ENCODE measurements around the gene ACAP2.
A peak's percentile ranks its signal among the peaks of the same experiment; 100 is the strongest.

Gene ACAP2

DNA sequence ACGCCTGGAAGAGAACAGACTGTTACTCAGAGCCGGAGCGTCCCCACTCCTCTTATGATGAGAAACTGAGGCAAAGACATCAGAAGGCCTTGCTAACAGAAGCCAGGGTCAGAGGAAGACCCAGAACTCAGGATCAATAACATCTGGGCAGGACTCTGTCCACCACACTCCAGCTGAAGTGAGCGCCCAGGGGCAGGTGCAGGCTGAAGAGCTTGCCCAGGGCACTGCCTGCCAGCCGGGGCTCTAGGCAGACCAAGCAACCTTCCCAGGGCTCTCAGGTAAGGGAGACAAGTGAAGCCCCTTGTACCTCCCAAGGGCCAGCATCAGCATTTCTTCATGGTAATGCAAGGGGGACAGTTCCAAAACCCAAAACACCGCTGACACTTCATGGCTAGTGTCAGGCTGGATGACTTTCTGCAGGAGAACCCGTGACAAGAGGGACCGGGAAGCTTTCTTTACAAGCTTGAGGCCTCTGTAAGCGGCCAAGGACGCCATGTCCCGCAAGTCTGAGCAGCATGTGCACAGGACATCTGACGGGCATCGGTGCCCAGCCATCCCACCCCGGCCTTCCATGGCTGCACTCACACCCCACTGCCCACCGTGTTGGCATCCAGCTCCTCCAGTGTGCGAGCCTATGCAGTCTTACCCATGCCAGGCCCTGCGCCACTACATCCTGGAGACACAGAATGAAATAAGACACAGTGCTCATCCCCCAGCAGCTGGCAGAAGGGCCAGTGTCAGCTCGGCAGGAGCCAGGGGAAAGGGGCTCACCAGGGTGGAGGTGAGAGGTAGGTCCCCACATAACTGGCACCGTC is 186.0 kb downstream of the ACAP2 start:
- Mint-ChIP-seq H3K9me3 (no peaks in the 10 kb centered on the region), H3K27ac (peak overlapping the region; percentile 30), H3K4me3 (no peak overlapping the region), H3K36me3 (no peaks in the 10 kb centered on the region), H3K4me1 (peaks cover 36% of the 10 kb centered on the region)
- no peak for ATAC-seq
- DNase-seq (ENCODE audit: low spot score in 2 of 2): peak; percentile 2 to 49

DNA sequence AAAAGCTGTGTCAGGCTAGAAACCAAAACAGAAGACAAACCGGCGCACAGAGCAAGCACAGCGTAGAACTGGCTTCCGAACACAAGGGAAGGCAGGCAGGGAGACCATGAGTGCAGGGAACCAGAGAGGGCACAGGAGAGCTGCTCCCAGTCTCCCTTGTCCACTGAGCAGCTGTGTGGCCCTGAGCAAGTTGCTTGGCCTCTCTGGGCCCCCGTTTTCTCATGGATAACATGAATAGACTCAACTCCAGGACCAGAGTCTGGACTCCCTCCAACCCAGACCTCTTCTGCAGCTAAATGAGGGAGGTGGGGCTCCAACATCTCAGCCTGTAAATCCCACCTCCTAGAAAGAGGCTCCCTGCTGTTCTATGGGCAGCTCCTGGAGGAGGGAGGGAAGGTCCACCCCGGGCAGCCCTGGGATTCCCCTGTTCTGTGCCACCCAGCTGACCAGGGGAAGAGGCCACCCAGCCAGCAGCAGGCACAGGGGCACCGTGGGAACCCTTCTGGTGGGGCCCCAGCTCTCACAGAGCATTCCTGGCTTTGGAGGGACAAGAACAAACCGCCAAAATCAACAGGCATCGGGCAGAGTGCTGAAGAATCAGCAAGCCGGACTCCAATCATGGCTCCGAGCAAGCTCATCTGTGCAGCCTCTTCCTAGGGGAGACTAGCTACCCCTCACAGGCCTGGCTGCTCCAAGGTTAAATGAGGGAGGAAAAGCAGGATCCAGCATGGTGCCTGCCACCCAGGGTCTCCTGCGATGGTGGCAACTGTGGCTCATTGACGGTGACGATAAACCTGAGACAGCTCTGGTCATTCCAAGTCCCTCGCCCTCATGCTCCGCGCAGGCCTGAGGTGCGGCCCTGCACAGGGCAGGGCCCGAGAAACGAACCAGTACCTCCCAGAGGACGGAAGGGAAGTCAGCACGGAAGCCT is 187.0 kb downstream of the ACAP2 start:
- Mint-ChIP-seq H3K36me3 (no peaks in the 10 kb centered on the region), H3K4me1 (peaks cover 38% of the 10 kb centered on the region), H3K27ac (no peak overlapping the region), H3K4me3 (no peak overlapping the region), H3K9me3 (no peaks in the 10 kb centered on the region)
- peak; percentile 1 to 46 for DNase-seq (ENCODE audit: low spot score in 2 of 2)
- no peak for ATAC-seq

DNA sequence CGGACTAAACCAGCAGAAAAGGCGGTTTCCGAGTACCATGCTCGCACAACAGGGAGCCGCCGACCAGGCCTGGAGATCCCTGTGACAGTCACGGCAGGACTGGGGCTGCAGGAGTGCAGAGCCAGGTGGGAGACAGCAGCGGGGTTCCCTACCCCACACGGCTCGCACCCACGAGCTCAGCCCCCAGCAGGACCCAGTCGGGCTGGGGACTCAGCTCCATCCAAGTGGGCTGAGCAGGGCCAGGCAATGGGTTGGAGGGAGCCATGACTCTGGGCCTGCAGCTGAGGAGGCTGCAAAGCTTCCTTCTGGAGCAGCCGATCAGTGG is 187.7 kb downstream of the ACAP2 start:
- Mint-ChIP-seq H3K4me3 (no peak overlapping the region), H3K9me3 (no peaks in the 10 kb centered on the region), H3K4me1 (peaks cover 41% of the 10 kb centered on the region), H3K27ac (no peak overlapping the region), H3K36me3 (no peaks in the 10 kb centered on the region)
- DNase-seq (ENCODE audit: low spot score in 2 of 2): peak in 1 of 2 donors; percentile 44
- no peak for ATAC-seq

- no peaks in the 10 kb centered on the region for H3K36me3 Mint-ChIP-seq
- peak in 1 of 2 donors; percentile 45 for DNase-seq (ENCODE audit: low spot score in 2 of 2)
- H3K4me1 Mint-ChIP-seq: peaks cover 45% of the 10 kb centered on the region
- no peak overlapping the region for H3K4me3 Mint-ChIP-seq
- no peaks in the 10 kb centered on the region for H3K9me3 Mint-ChIP-seq
- ATAC-seq: no peak
- no peak overlapping the region for H3K27ac Mint-ChIP-seq
Measured at GRCh38 chr3:195254454-195255175, 188.2 kb downstream of the ACAP2 start.

GRCh38 chr3:195253923-195254432 is 188.8 kb downstream of the ACAP2 start:
- Mint-ChIP-seq H3K27ac (no peak overlapping the region), H3K9me3 (no peaks in the 10 kb centered on the region), H3K4me1 (peaks cover 45% of the 10 kb centered on the region), H3K36me3 (no peaks in the 10 kb centered on the region), H3K4me3 (no peak overlapping the region)
- ATAC-seq (no peak), DNase-seq (ENCODE audit: low spot score in 2 of 2) (peak in 1 of 2 donors; percentile 45)

DNA sequence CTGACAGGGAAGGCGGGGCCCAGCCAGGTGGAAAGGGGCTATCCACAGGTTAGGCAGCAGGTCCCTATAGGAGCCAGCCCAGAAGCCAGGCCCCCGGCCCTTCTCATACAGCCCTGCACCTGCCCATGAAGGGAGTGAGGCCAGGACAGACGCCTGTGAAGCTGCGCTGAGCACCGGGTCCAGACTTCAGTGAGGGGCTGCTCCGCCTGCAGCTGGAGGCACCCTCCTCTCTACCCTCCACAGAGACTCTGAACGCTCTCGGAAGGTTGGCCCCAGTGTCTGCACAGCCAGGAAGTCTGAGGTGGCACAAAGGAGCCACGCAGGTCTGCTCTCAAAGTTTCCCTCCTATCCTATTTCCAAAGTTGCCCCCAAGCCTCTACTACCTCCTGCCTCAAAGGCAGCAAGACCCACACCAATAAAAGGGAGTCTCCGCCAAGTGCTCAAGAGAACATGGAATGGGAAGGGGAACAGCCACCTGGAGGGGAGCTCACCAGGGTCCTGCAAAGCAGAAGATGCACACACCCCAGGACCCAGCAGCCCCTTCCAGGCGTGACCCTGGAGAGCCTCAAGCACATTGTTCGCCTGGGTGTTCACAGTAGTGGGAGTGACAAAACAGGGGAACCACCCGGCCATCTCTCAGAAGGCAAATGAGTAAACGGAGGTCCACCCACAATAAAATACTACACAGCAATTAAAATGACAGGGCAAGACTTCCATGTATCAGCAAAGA is 191.3 kb downstream of the ACAP2 start:
- no peaks in the 10 kb centered on the region for H3K36me3 Mint-ChIP-seq
- no peak overlapping the region for H3K4me3 Mint-ChIP-seq
- no peaks in the 10 kb centered on the region for H3K9me3 Mint-ChIP-seq
- H3K27ac Mint-ChIP-seq: peak overlapping the region; percentile 15
- H3K4me1 Mint-ChIP-seq: peaks cover 33% of the 10 kb centered on the region
- ATAC-seq (peak; percentile 80), DNase-seq (ENCODE audit: low spot score in 2 of 2) (peak in 1 of 2 donors; percentile 54)

- Mint-ChIP-seq H3K4me1 (peaks cover 41% of the 10 kb centered on the region), H3K36me3 (no peaks in the 10 kb centered on the region), H3K27ac (no peak overlapping the region), H3K4me3 (no peak overlapping the region), H3K9me3 (no peaks in the 10 kb centered on the region)
- peak in 1 of 2 donors; percentile 49 for DNase-seq (ENCODE audit: low spot score in 2 of 2)
- ATAC-seq: no peak
Measured at GRCh38 chr3:195250473-195251251, 192.2 kb downstream of the ACAP2 start.

- Mint-ChIP-seq H3K4me1 (peaks cover 40% of the 10 kb centered on the region), H3K4me3 (no peak overlapping the region), H3K27ac (peak overlapping the region; percentile 52), H3K9me3 (no peaks in the 10 kb centered on the region), H3K36me3 (no peaks in the 10 kb centered on the region)
- DNase-seq (ENCODE audit: low spot score in 2 of 2) (peak in 1 of 2 donors; percentile 41), ATAC-seq (no peak)
Measured at GRCh38 chr3:195249858-195250464, 192.9 kb downstream of the ACAP2 start.

DNA sequence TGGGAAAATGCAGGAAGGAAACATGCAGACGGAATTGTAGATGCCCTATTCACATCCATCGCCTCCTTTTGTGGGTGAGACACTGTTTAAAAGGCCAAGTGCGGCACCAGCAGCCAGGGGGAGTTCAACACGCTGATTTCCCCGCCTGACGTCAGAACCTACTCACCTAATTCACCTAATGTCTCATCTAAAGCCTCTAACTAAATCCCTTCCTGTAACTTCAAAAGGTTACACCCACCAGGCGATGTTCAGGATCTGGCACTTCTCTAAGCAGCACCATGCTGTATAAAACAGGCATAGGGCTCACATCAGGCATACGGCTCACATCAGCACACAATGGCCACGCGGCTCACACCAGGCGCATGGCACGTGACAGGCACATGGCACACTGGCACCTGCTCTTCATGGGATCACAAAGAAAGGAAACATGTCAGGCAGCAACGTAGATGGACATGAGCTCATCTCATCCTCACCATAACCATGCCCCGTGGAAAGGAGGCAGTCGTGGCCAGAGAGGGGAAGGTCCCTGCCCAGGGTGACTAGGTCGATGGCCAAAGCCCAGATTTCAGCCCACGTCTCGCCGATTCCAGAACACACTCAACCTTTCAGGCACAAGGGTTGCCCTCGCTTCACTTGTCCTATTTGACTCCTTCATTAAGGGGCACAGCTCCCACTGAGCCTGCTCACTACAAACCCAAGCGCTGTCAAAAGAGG is 193.6 kb downstream of the ACAP2 start:
- peak overlapping the region; percentile 52 for H3K27ac Mint-ChIP-seq
- H3K36me3 Mint-ChIP-seq: no peaks in the 10 kb centered on the region
- peaks cover 33% of the 10 kb centered on the region for H3K4me1 Mint-ChIP-seq
- peak in 1 of 2 donors; percentile 42 for DNase-seq (ENCODE audit: low spot score in 2 of 2)
- no peaks in the 10 kb centered on the region for H3K9me3 Mint-ChIP-seq
- no peak overlapping the region for H3K4me3 Mint-ChIP-seq
- no peak for ATAC-seq

GRCh38 chr3:195248281-195248680 is 194.5 kb downstream of the ACAP2 start:
- DNase-seq (ENCODE audit: low spot score in 2 of 2) (no peak), ATAC-seq (no peak)
- Mint-ChIP-seq H3K36me3 (no peaks in the 10 kb centered on the region), H3K27ac (no peak overlapping the region), H3K9me3 (no peaks in the 10 kb centered on the region), H3K4me3 (no peak overlapping the region), H3K4me1 (peaks cover 33% of the 10 kb centered on the region)

GRCh38 chr3:195247863-195248189 is 195.0 kb downstream of the ACAP2 start:
- Mint-ChIP-seq H3K27ac (peak overlapping the region; percentile 63), H3K4me1 (peaks cover 33% of the 10 kb centered on the region), H3K36me3 (no peaks in the 10 kb centered on the region), H3K4me3 (no peak overlapping the region), H3K9me3 (no peaks in the 10 kb centered on the region)
- no peak for ATAC-seq
- no peak for DNase-seq (ENCODE audit: low spot score in 2 of 2)

DNA sequence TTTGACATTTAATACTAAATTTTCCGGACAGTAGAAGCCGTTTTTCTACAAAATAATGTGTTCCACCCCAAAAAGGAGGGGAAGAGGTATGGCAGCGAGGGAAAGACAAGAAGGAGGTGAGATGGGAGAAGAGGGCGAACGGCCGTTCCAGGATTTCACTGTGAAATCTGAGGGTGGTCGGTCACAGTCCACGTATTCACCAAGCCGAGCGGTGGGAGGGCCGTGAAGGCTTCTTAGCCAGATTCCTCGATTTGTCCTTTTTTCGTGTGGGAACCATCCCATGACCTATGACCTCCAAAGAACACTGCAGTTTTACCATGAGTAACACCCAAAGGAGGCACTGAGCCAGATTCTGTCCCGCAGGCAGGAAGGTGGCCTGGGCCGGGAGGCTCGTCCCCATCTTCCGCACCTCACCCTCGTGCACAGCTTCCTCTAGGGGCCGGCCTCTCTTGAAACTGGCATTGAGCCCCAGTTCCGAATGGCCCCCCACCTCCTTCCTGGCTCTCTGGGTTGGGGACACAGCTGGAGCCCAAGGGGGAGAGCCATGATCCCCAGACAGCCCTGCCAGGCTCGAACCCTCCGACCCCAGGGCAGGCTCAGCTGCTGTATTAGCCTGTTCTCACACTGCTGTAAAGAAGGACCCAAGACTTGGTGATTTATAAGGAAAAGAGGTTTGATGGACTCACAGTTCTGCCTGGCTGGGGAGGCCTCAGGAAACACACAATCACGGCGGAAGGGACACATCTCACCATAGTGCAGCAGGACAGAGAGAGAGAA is 195.5 kb downstream of the ACAP2 start:
- no peak overlapping the region for H3K4me3 Mint-ChIP-seq
- peaks cover 33% of the 10 kb centered on the region for H3K4me1 Mint-ChIP-seq
- no peaks in the 10 kb centered on the region for H3K36me3 Mint-ChIP-seq
- H3K27ac Mint-ChIP-seq: peak overlapping the region; percentile 63
- no peak for DNase-seq (ENCODE audit: low spot score in 2 of 2)
- ATAC-seq: no peak
- H3K9me3 Mint-ChIP-seq: no peaks in the 10 kb centered on the region

GRCh38 chr3:195246581-195246995 is 196.2 kb downstream of the ACAP2 start:
- DNase-seq (ENCODE audit: low spot score in 2 of 2): no peak
- Mint-ChIP-seq H3K36me3 (no peaks in the 10 kb centered on the region), H3K9me3 (no peaks in the 10 kb centered on the region), H3K27ac (peak overlapping the region; percentile 63), H3K4me3 (no peak overlapping the region), H3K4me1 (peaks cover 32% of the 10 kb centered on the region)
- no peak for ATAC-seq

Measured in stimulated activated effector memory CD8-positive, alpha-beta T cell treated with anti-CD3 and anti-CD28 coated beads, Interleukin-12 subunit alpha, Interleukin-12 subunit beta, amount 100 ng/mL, for 72 hours (primary cell).